G401.6 (cell line): ENCODE measurements around the gene ZNF764.
A peak's percentile ranks its signal among the peaks of the same experiment; 100 is the strongest.
"Not testable (repeated sequence)": the region's sequence is repeated elsewhere in the genome, so short reads cannot be mapped to it uniquely, and the experiment has no call there.

Experiments used
- FAIRE-seq: peaks from 2 replicates; lab custom pipeline; 2012; peaks lifted over from hg19 to GRCh38; lab: Jason Lieb, UNC

Gene ZNF764

GRCh38 chr16:30557957-30558788, at the start of gene ZNF764:
ZNF764 (minus strand) TSS chr16:30558374; CDS start chr16:30558182, 192 bp downstream.
- peak; percentile 99 for FAIRE-seq

- FAIRE-seq: no peak
Observed at GRCh38 chr16:30606004-30606403, 47.8 kb upstream of the ZNF764 start.

- no peak for FAIRE-seq
Observed at GRCh38 chr16:30605158-30605557, 47.0 kb upstream of the ZNF764 start.

- no peak for FAIRE-seq
Observed at GRCh38 chr16:30604316-30604947, 46.3 kb upstream of the ZNF764 start.

GRCh38 chr16:30603945-30604315, 45.8 kb upstream of the ZNF764 start:
- no peak for FAIRE-seq

- no peak for FAIRE-seq
Observed at GRCh38 chr16:30602616-30603277, 44.6 kb upstream of the ZNF764 start.

- FAIRE-seq: no peak
Observed at GRCh38 chr16:30601966-30602365, 43.8 kb upstream of the ZNF764 start.

GRCh38 chr16:30600929-30601328, 42.8 kb upstream of the ZNF764 start:
- FAIRE-seq: no peak

GRCh38 chr16:30600215-30600614, 42.0 kb upstream of the ZNF764 start:
- FAIRE-seq: no peak

- FAIRE-seq: no peak
Observed at GRCh38 chr16:30592871-30593270, 34.7 kb upstream of the ZNF764 start.

- FAIRE-seq: not testable (repeated sequence)
Observed at GRCh38 chr16:30590869-30591268, 32.7 kb upstream of the ZNF764 start.

GRCh38 chr16:30589582-30589981, 31.4 kb upstream of the ZNF764 start:
- not testable (repeated sequence) for FAIRE-seq

GRCh38 chr16:30588651-30589050, 30.5 kb upstream of the ZNF764 start:
- FAIRE-seq: no peak

- no peak for FAIRE-seq
Observed at GRCh38 chr16:30585400-30586191, 27.4 kb upstream of the ZNF764 start, which contains the start of gene ZNF785. ZNF785 (minus strand) TSS chr16:30585697; CDS start chr16:30585611, 86 bp downstream.

GRCh38 chr16:30585022-30585399, 26.8 kb upstream of the ZNF764 start:
- FAIRE-seq: no peak

- FAIRE-seq: no peak
Observed at GRCh38 chr16:30582611-30583340, 24.6 kb upstream of the ZNF764 start.

- no peak for FAIRE-seq
Observed at GRCh38 chr16:30581457-30581856, 23.3 kb upstream of the ZNF764 start.

- FAIRE-seq: no peak
Observed at GRCh38 chr16:30574678-30575077, 16.5 kb upstream of the ZNF764 start.

GRCh38 chr16:30571445-30572322, 13.5 kb upstream of the ZNF764 start, which contains the start of gene ZNF688:
ZNF688 (minus strand) TSS chr16:30571714; CDS start chr16:30571629, 85 bp downstream.
- peak; percentile 96 for FAIRE-seq
